Ureter (tissue), 1 donor: ENCODE results near the gene NFIB. TPM values are rescaled to one million over a fixed set of nuclear protein-coding genes. Genes with fewer than 3 reads are reported as not detected.

ENCODE experiments used
- DNase-seq: peaks from one replicate; pipeline ENCODE4 v3.0.0-alpha.2; 2020; ENCODE audit warnings: low spot score
- total RNA-seq: library from RNA; stranded (reverse); gene quantifications from one replicate; pipeline ENCODE4 v1.2.4, GENCODE V29; 2023
- donor health status: DM: yes; HTN: yes; CAD: no.

NFIB gene
- total RNA-seq, 1 donor from 2014 or later: 99.1 TPM

DNA sequence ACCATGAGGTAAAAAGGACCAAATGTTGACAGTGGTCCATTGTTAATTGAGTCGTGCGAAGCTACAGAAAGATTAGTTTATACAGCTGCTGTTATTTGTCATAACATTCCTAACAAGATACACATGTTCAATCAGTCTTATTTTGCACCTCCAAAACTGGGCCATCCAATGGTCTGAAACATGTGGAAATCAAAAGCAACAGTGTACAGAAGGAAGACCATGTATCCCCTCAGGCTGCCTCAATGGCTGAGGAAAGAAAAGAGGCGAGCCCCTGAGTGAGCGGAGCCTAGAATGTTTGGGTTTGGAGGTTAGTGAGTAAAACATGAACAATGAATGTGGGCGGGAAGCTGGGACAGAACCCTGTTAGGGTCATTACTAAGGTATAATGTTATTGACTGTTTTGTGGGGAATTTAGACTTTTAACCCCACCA is 35.6 kb downstream of the NFIB start:
- DNase-seq: no peak

DNA sequence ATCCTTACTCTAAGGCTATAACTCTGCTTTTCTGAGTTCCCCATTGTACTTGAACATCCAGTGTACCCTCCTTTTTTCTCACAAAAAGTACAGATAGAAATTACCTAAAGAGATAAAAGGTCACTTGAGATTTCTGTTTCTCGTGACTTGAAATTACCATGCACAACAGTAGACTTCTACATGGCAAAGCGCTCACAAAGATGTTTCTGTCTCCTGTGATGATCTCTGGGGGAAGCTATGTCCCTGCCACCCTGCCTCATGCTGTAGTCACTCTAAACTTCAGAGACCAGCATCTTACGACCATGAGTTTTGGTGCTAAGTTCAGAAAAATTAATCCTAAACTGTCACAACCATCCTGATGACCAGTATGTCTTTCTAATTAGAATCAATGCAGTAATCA is 36.2 kb downstream of the NFIB start:
- no peak for DNase-seq

DNA sequence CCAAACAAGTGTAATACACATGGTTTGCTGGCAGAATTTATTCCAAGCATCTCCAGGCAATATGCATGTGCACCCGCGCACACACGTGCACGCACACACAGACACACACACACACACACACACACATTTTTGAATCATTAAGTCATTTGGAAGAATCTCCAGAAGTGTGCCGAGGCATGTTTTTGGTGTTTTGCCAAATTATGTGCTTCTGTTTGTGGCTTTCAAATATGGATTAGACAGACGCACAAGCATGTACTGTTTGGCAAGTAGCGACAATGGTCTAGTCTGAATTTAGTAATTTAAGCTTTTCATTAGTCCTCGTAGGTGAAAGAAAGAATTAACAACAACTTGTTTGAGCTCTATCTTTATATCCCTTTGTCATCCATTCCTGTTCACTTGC is 36.7 kb downstream of the NFIB start:
- DNase-seq: no peak

DNA sequence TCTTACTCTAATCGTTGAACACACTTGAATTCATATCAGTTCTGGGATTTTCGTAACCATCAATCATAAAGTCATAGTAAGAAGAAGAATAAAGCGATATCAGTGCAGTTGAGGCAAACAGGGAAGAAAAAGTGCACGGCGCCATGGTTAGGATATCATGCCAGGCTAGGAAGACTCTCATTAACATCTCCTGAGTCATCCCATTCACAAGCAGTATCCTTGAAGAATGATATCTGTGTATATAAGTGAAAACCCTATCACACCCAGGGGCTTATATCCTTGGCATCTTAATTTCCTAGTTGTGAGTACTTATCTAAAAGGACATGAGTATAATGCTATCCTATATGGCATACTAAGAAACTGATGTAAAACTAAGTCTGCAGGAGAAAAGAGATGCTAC is 38.6 kb downstream of the NFIB start:
- no peak for DNase-seq

DNA sequence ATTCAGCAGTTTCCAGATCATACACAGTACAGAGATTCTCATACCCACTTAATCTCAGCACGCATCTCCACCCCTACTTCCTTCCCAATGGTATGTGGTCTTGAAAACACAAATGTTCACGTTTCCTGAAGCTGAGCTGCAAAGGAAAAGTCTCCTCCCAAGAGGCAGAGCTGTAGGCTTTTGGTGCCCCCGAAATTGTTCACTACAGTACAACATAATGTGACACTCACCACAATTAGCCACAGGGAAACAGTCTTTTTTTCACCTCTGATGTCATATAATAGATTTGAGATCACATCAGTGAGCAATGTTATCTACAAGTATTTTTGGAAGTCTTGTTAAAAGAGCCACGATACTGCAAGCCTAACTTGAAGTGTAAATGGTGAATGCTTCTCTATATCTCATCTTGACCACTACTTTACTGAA is 40.2 kb downstream of the NFIB start:
- no peak for DNase-seq

DNA sequence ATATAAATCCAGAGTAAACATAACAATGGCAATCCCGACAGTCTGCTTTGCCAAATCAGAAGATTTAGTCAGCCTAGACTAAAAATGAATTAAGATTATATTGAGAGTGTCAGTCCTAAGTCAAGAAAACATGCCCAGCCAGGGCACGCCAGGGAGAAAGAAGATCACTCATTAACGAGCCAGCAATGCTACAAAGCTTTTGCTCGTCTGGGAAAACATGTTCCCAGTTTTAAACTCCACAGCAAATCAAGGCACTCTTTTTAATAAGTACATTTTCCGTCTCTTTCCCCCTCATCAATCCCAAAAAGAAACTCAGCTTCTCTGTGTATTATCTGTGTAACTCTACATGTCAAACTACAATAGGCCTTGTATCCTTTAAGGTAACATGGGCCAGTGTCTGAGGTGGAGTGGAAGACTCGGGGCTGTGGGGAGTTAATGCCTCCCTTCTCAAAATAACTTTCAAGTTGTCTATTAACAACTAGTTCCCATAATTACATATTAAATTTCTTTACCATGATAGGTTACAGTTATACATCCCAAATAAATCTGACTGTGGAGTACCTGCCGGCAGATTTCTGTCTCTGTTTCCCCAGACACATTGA is 40.9 kb downstream of the NFIB start:
- DNase-seq: no peak

DNA sequence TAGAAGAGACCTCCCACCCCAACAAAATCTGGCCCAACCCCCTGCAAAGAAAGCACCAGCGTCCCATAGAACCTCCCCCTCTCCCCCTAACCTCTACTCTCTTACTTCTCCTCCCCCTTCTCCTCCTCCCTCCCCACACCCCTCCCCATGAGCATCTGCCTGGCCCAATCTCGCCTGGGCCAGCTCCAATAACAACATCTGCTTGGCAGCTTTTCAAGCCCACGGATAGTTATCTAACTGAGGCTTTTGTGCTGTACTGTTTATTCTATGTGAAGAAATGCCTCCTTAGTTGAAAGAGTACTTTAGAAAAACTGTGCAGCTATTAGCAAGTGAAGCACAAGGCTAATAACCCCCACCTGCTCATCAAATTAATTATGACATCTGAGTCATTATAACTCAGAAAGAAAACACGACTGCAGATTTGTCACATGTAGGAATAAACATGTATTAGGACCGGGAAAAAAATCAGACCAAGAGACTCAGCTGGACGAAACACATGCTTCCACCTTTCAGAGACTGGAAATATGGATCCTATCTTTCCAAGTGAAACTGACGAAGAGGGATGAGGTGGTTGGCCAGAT is 42.8 kb downstream of the NFIB start:
- peak; percentile 73 for DNase-seq

DNA sequence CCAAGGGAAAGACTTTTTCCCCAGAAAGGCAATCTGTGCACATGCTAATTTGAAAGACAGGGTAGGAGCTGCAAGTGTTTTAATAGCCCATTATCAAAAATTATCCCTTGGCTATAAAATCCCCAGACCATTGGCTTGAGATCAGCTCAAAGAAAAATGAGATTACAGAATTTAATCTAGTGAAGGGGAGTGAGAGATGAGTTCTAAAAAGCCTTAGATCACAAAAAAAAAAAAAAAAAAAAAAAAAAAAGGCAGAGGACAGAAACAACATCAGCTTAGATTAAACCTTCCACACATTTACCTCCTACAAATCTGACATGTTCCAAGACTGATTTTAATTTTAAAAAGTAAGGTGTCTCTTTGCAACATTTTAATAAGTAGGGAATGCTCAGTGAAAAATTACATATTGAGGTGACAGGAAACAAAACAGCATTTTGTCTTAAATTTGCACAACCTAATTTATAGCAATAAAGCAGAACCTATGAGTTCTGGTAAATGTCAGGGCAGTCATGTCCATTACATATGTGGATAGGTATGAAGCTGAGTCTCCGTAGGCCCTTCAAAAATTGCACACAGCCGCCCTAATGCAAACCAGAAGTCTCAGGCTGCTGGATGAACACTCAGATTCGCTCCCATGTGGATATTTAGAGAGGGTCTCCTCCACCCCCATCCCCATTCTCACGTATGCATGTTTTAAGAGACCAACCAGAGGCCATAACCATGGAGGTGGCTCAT is 43.4 kb downstream of the NFIB start:
- no peak for DNase-seq

DNA sequence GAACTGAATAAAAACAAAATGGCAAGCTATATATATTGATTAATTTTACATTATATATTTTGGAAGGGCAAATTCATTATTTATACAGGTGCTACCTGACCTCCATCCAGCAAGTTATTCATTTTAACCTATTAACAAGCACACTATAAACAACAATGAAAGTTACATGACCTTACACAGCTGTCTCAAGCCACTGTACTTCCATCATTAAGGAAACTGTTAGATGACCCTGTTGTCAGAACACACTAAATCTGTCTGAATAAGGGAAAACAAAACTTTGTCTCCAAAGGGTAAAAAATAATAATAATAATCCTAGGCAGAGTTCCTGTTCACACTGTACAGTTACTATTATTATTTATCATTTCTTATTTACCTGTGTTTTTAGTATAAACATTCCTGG is 44.0 kb downstream of the NFIB start:
- DNase-seq: no peak

DNA sequence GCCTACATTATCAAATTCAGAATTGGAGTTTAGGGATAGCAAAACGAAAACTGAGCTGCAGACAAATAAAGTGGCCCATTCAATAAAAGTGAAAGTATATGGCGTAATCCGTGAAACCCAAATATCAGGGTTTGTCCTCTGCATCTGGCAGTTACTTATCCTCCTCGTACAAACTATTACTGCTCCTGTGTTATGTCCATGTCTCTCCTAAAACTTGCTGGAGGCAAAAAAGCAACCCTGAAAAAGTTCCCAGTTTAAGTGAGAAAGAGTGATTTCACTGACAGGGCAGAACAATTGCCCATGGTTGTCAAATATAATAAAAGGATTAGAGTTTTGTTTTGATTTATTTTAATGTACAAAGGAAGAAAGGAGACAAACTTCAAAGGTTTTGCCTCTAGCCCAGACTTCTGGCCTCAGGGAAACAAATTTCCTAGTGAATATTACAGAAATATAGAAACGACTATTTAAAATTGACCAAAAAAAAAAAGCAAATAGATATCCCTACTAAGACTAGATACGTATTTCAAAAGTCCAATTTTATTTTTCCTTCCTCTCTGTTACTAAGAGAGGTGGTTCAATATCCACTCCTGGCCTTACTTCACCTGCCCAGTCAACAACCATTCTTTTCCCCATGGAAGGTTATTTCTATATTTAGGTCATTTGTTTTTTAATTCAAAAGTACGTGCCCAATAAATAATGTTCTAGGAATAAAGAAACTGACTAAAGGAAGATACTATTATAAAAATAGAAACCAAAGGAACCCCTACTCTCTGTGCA is 50.0 kb downstream of the NFIB start:
- DNase-seq: no peak

DNA sequence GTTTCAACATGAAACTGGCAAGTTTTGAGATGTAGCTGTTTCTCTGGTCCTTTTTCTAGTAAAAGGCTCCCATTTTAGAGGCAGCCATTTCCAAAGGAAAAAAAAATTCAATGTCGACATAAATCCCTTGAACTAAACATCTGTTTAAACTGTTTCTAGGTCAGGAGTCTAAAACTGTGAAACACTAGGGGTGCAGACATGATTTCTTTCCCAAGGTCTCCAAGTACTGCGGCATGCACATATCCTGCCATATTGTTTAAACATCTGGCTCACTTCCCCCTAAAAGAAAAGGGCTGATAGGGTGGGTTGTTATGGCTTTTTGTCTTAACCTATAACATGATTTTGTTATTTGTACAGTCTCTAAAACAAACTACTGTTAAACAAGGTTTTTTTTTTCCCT is 51.1 kb downstream of the NFIB start:
- DNase-seq: no peak

DNA sequence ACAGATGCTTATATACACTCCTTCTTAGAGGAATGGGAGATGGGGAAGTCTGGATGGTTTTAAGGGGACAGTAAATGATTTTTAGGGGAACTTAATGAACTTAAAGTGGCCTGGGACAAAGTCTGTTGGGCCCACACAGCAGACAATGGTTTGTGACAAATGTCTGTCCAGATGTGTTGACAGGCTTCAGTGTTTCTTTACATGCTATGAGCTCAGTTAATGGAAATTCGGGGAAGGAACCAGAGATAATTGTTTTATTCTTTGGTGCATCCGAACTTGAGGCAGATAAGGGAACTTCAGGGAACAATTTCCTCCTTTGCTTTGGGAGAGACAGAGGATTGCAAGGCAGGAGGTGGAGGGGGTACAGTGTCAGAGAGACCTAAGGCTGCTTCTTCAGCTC is 52.3 kb downstream of the NFIB start:
- no peak for DNase-seq

DNA sequence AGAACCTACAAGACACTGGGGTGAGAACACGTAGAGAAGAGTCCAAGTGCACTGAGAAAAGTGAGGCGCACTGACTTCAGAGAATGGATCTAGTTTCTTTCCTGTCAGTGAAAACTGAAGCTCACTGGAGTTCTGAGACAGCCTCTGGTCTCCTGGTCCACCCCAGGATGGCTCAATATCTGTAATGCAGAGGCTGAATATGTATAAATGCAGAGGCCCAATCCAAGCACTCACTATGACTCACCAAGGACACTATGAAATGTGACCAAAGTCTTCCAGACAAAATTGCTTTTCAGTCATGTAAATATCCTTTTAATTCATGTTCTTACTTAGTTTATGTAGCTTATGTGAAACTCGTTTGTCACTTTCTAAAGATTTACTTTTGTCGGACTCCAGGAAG is 53.8 kb downstream of the NFIB start:
- no peak for DNase-seq

DNA sequence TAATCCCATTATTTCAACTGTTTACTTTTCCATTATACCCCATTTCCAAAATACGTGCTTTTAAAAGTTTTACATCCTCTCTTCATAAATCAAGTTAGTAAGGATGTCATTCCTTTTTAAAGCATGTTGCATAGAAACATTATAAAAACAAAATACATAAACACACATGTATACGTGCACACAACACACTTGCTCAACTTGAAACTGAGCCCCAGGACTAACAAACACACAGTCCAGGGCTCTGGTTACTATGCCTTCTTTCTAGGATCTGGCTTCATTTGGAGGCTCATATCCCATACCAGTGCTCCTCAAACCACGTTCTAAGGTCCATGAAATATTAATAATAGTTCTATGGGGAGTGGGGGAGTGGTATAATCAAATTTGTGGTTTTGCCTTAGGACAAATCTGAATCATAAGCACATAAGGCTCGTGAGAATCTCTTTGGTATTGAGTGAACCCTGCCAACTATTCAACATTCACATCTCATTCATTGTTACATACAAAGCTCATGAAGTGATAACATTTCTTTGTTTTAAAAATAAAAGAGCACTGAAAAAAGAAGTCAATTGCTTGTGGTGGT is 55.2 kb downstream of the NFIB start:
- no peak for DNase-seq

DNA sequence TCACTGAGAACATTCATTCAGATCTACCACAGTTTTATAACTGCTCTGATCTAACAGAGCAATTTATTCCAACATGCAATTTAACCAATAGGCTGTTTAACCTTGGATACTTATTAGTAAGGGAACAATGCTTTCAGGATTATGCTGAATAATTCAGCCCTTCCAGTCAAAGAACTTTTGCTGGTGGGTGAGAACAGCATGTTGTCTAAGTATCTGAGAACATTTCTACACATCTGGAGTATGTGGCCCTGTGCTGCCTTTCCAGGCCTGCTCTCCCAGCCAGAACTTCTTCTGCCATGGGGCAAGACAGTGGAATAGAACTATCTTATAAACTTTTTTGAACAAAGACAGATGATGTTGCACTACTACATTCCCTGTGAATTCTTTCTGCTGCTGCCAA is 55.8 kb downstream of the NFIB start:
- no peak for DNase-seq

DNA sequence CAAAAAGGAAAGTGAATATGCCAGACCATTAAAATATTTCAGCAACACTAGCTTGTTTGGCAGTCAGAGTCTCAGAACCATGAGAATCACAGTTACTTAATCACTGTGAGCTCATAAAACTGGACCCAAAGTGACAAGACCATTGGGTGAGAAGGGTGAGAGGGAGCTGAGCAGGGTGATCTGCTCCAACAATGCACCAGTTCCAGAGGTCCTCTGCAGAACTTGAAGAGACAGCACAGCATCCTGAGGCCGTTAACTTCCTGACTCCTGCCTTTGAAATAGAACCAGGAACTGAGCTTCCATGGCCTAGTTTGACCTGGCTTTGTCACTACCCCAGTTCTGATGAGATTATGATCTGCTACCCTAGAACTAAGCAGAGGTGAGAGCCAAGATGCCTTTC is 57.4 kb downstream of the NFIB start:
- DNase-seq: no peak

DNA sequence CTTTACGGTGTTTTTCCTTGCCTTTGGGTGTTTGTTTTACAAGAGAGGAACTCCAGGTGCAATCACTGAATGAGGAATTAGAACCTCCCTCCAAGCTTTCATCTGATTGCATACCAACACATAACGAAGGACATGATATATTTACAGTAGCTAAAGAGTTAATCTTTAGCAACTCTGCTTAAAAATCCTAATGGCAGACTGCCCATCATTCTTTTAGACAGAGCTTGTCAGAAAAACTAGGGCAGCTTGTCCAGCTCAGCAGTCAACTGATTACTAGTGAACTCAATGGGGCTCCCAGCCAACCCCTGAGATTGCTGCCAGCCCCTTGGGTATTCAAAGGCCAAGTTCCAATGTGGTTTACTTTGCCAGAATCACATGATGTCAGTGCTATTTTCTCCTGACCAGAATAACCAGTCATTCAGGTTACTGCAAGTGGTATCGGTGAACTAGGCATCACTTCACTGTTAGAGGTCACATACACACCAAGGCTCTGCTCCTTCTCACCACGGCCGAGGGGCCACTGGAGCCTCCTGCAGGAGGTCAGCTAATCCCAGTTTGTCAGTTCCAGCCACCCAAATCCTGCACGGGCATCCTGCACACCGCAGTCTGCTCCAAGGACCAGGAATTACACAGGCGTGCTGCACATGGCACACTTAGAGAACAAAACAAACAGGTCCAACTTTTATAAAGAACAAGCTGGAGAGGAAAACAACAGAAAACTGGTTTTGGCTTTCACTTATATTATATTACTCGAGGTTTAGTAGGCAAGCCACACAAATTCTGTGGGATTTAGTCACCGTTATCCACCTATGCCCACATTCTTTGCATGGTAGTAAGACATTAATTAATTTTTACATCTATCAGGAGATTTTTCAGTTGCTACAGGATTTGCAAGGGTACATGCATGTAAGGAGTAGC is 62.5 kb downstream of the NFIB start:
- DNase-seq: peak; percentile 88

DNA sequence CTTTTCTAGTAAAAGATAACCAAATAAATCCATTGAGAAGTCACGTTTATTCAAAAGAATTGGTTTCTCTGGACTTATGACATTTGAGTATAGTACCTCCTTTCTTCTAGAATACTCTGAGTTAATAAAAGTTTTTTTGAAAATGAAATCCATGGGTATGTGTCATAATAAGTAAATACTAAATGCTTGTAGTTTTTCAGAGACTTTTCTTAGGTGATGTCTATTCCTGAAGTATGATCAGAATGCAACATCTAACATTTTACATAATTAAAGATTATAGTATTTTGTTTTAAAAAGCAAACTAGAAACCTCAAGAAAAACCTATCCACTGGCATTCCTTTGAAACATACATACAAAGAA is 63.2 kb downstream of the NFIB start:
- DNase-seq: no peak

DNA sequence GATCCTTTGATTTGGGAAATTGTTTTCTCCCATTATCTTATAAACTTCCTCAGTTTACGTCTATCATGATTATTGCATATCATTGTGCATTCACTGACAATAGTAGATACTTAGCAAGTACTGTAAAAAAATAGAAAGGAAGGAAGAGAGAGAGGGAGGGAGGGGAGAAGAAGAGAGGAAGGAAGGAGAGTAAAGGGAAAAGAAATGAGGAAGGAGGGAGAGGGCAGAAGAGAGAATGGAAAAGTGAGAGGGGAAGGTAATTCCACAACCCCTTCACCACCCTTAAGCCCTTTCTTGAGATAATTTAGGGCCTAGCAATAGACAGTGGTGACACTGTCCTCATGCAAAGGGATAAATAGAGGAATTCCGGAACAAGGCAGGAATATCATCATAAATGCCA is 64.4 kb downstream of the NFIB start:
- DNase-seq: no peak

DNA sequence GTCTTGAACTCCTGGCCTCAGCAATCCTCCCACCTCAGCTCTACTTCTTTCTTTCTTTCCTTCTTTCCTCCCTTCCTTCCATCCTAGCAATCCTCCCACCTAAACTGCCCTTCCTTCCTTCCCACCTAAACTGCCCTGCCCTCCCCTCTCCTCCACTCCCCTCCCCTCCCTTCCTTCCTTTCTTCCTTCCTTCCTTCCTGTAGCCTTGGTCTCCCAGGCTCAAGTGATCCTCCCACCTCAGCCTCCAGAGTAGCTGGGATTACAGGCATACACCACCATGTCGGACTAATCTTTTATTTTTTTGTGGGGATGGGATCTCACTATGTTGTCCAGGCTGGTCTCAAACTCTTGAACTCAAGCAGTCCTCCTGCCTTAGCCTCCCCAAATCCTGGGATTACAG is 65.8 kb downstream of the NFIB start:
- DNase-seq: no peak

DNA sequence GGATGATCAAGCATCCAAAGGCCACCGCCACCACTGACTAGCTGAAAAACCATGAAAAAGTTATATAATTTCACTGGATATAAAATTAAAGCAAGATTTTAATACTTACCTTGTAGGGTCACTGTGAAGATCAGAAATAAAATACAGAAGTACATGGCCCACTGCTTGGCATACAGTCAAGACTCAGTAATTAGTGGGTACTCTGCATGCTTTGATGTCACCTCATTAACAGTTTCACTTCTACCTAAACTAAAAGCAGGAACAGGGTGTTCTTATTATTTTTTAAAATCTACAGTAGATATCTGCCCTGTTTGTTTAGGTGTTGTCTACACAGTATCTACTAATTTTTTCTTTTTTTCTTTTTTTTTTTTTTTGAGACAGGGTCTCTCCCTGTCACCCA is 66.4 kb downstream of the NFIB start:
- DNase-seq: no peak
